ENCODE results near the gene ASB7.

- TF ChIP-seq ZNF837 (tag by site-specific recombination; IDR thresholded peaks at IDR 0.05) (no peak), ZNF140 (tag by site-specific recombination; IDR thresholded peaks at IDR 0.05) (no peak), HOXA7 (CRISPR knock-in tag; IDR thresholded peaks at IDR 0.05; ENCODE audit: borderline replicate concordance) (no peak), TCF7L2 (IDR thresholded peaks at IDR 0.05; ENCODE audit: borderline replicate concordance, low read depth, low read length) (no peak)
- TF ChIP-seq, protein P1, sequence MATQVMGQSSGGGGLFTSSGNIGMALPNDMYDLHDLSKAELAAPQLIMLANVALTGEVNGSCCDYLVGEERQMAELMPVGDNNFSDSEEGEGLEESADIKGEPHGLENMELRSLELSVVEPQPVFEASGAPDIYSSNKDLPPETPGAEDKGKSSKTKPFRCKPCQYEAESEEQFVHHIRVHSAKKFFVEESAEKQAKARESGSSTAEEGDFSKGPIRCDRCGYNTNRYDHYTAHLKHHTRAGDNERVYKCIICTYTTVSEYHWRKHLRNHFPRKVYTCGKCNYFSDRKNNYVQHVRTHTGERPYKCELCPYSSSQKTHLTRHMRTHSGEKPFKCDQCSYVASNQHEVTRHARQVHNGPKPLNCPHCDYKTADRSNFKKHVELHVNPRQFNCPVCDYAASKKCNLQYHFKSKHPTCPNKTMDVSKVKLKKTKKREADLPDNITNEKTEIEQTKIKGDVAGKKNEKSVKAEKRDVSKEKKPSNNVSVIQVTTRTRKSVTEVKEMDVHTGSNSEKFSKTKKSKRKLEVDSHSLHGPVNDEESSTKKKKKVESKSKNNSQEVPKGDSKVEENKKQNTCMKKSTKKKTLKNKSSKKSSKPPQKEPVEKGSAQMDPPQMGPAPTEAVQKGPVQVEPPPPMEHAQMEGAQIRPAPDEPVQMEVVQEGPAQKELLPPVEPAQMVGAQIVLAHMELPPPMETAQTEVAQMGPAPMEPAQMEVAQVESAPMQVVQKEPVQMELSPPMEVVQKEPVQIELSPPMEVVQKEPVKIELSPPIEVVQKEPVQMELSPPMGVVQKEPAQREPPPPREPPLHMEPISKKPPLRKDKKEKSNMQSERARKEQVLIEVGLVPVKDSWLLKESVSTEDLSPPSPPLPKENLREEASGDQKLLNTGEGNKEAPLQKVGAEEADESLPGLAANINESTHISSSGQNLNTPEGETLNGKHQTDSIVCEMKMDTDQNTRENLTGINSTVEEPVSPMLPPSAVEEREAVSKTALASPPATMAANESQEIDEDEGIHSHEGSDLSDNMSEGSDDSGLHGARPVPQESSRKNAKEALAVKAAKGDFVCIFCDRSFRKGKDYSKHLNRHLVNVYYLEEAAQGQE (tag by site-specific recombination; IDR thresholded peaks at IDR 0.05), result no peak
- TF ChIP-seq, protein P2, sequence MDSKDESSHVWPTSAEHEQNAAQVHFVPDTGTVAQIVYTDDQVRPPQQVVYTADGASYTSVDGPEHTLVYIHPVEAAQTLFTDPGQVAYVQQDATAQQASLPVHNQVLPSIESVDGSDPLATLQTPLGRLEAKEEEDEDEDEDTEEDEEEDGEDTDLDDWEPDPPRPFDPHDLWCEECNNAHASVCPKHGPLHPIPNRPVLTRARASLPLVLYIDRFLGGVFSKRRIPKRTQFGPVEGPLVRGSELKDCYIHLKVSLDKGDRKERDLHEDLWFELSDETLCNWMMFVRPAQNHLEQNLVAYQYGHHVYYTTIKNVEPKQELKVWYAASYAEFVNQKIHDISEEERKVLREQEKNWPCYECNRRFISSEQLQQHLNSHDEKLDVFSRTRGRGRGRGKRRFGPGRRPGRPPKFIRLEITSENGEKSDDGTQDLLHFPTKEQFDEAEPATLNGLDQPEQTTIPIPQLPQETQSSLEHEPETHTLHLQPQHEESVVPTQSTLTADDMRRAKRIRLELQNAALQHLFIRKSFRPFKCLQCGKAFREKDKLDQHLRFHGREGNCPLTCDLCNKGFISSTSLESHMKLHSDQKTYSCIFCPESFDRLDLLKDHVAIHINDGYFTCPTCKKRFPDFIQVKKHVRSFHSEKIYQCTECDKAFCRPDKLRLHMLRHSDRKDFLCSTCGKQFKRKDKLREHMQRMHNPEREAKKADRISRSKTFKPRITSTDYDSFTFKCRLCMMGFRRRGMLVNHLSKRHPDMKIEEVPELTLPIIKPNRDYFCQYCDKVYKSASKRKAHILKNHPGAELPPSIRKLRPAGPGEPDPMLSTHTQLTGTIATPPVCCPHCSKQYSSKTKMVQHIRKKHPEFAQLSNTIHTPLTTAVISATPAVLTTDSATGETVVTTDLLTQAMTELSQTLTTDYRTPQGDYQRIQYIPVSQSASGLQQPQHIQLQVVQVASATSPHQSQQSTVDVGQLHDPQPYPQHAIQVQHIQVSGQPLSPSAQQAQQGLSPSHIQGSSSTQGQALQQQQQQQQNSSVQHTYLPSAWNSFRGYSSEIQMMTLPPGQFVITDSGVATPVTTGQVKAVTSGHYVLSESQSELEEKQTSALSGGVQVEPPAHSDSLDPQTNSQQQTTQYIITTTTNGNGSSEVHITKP (tag by site-specific recombination; IDR thresholded peaks at IDR 0.05), result no peak
Observed at GRCh38 chr15:100570735-100571313, 31.6 kb upstream of the ASB7 start.

Data from HEK293 (cell line).